Suppressor macrophage (primary cell): ENCODE data around the gene THEM5.

Experiments
- DNase-seq, 4 experiments: peaks; one replicate each; pipeline ENCODE4 v3.0.0-alpha.2; 2020 to 2022

The THEM5 gene

DNA sequence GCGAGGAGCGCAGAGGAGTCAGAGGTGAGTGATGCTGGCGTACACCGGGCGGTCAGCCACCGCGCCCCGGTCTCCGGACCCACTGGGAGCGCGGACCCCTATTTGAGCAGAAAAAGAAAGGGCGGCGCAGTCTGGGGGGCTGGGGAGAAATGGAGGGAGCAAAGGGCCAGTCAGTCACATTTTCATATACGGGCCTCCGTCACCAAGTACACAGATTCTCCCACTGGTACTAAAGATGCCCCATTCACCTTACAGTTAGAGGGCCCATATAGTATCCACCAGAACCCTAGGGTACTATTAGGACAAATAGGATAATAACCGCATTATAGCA, 14.5 kb downstream of the THEM5 start:
- no peak for DNase-seq

DNA sequence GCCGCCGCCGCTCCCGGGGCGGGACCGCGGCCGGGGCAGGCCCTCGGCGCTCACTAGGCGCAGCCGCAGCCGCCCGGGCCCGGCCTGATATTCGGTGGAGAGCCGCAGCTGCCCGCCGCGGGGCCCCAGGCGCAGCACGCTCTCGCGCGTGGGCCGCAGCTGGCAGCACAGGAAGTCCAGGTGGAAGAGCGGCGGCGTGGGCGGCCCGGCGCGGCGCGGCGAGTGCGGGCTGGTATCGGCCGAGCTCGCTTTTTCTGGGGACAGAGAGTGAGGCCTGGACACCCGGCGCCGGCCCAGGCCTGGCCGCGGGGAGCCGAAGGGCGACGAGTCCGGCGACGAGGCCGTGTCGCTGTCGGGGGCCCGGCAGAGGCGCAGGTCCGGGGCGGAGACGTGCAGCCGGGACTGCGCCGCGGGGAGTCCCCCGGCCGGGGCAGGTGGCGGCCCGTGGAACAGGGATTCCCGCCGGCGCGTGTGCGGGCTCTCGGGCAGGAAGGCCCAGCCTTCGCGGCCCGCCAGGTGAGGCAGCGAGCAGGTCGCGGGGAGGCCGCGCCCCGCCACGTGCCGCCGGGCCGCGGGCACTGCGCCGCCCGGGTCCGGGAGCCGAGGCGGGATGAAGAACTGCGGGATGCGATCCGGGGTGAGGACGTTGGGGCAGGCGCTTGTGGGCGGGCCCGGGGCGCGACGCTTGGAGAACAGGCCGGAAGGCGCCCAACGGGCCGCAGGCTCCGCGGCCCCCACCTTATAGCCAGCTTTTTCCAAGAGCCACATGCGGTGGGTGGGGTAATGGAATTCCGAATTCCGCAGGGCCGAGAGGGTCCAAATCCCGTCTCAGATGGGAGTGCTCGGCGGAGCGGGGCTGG, 15.1 kb downstream of the THEM5 start:
- DNase-seq, result peak; percentile 24 to 72 (median 51)

- DNase-seq, result no peak
These were observed 15.7 kb downstream of the THEM5 start for GRCh38 chr1:151837884-151838221.

GRCh38 chr1:151837197-151837596, 16.3 kb downstream of the THEM5 start:
- no peak for DNase-seq

- DNase-seq, result no peak
These were observed 17.9 kb downstream of the THEM5 start for GRCh38 chr1:151835596-151835995.

DNA sequence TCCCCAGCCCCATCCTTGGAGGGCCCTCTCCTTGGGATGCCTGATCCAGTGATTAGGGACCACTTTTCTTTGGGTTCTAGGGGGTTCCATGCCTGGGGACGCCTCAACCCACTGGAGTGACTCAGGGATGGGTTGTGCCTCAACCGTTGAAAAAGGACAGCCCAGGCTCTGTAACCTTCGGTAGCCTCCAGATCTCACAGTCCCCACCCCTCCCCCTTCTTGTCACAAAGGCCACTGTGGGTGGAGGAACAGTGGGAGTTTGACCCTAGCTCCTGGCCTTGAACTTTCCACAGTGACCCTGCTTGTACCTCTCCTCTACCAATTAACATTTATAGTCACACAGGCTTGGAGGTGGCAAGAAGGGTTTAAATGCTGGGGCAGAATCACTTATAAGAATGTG, 19.3 kb downstream of the THEM5 start:
- DNase-seq, result peak; percentile 30 to 62 (median 58)

DNA sequence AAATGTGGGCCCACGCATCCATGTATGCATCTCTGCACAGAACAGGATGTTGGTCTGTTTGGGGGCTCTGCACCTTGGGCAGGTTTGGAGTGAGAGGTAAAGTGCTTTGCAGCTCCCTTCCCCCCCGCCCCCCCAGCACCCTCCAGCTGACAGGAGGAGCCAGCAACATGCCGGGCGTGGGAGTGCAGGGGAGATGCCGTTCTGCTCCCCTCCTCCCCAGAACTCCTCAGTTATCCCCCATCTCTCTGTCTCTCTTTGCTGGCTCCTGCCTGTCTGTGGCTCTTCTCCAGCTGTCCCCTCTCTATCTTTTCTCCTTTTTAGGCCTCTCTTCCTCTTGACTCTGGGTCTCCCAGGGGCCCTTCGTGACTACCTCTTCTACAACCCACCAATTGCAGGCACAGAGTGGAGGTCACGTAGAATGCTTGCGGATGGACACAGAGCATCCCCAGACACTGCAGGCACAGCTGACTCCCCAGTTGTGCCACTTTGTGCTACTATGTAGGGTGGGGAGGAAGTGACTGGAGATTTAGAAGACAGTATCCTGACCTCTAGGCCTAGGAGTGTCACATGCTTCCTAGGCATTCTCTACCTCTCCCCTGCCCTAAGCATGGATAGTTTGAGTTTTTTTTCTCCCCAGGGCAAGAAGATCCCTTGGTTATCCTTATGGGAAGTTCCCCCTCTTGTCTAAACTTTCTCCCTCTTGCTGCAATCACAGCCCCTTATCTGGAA, 20.2 kb downstream of the THEM5 start:
- DNase-seq, result peak in 3 of 4 experiments; percentile 38 to 53 (median 48)

- no peak for DNase-seq
These were observed 21.1 kb downstream of the THEM5 start for GRCh38 chr1:151832318-151832980.

- DNase-seq, result no peak
These were observed 21.9 kb downstream of the THEM5 start, which contains the start of gene RORC for GRCh38 chr1:151831605-151832004. Gene RORC, minus strand, starts transcription at chr1:151831802. Its CDS starts 38 bp downstream, at chr1:151831764.

DNA sequence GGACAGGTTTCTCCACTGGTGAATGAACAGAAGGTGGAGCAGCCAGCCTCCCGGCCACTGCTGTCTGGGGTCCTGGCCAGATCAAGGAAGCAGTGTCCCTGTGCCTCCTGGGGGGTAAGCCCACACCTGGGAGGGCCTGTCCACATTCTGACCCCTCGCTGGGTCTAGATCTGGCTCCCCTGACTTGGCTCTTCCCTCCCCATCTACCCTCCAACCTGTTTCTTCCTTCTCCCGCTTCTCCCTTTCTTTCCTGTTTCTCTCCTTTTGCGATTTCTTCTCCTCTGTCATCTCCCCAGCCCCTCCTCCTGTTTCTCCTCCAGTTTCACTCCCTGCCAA, 22.3 kb downstream of the THEM5 start:
- DNase-seq, result no peak

- DNase-seq, result no peak
These were observed 23.5 kb downstream of the THEM5 start for GRCh38 chr1:151830055-151830454.

GRCh38 chr1:151829352-151830046, 24.0 kb downstream of the THEM5 start:
- DNase-seq, result no peak

- peak; percentile 28 to 72 (median 64) for DNase-seq
These were observed 24.6 kb downstream of the THEM5 start for GRCh38 chr1:151828921-151829320.

DNA sequence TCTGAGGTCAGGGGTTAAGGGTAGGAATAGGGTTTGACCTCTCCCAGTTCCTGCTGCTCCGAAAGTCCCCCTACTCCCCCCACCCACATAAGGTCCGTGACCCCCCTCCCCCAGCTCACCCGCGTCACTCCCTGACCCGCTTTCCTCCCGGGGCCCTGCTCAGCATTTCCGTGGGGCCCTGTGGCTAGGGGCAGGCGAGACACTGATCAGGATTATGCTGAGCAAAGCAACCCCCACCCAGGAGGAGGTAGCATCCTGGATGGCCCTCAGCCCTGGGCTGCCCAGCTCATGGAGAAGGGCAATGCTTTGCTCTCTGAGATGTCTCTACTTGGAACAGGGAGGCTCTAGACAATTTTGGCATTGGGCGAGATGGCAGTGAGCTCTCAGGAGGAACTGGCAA, 25.7 kb downstream of the THEM5 start:
- DNase-seq, result no peak

DNA sequence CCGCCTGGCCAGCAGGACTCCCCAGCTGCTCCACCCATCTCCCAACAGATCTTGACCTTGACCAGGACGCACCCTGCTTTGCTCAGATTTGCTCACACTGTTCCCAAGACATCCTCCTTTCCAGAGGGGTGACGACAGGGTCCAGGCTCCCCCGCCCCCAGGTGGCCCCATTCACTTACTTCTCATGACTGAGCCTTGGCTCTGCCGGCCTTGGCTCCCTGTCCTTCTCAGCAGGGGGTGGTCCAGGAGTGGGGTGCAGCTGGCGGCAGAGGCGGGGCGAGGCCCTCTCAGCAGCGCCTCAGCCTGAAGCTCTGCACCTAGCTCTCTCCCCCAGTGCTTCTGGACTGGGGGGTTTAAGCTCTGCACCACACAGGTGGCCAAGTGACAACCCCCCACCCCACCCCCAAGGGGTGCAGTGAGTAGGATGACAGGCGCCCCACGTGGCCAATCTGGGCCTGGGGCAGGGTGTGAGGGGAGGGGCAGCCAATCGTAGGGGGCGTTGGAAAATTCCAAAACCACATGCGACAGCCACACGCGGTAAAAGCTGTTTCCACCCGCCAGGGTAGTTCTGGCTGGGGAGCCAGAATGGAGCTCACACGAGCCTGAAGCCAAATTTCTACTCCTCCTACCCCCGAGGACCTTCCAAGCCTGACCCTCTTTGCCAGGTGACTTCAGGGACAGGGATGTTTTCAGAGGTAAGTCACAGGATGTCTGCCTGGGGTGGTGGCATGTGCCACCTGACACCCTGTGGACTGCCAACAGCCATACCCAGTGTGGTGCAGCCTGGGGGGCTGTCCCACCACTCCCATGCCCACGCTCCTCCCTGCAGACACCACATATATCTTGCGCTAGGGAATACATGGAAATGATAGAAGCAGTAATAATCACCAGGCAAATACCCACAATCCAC, 27.5 kb downstream of the THEM5 start:
- DNase-seq, result no peak

DNA sequence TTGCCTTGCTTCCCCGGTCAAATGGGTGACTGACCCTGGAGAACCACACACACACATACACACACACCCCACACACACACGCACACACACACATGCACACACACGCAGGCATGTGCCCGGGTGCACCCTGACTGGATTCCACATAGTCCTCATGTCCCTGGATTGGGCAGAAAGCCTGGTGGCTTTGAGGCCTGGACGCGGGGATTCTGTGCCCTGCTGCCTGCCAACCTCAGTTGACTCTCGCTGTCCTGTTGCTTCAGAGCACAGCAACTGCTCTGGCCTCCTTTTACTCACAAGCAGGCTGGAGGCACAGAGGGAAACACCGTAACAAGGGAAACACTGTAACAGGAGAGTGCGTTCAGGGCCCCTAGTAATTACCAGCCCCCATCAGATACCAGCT, 28.3 kb downstream of the THEM5 start:
- no peak for DNase-seq

GRCh38 chr1:151823175-151823574, 30.3 kb downstream of the THEM5 start:
- DNase-seq, result no peak

- peak; percentile 38 to 68 (median 64) for DNase-seq
These were observed 31.1 kb downstream of the THEM5 start for GRCh38 chr1:151822404-151822803.

DNA sequence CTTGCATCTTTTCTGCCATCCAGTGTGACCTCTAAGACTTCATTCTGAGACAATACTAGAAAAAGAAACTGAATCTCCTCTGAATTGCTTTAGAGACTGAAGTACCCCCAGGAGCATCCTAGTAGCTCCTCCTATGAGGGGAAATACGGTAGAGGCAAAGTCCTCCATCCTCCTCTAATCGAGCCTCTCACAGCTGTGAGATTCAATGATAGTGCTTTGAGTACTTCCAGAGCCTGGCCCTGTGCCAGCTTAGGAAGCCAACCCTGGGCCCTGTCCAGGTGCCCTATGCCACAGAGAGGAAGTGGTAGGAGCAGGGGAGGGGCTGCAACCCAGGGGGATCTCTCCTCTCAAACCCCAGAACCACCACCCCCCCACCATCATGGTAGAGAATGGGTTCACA, 32.6 kb downstream of the THEM5 start:
- DNase-seq, result no peak

DNA sequence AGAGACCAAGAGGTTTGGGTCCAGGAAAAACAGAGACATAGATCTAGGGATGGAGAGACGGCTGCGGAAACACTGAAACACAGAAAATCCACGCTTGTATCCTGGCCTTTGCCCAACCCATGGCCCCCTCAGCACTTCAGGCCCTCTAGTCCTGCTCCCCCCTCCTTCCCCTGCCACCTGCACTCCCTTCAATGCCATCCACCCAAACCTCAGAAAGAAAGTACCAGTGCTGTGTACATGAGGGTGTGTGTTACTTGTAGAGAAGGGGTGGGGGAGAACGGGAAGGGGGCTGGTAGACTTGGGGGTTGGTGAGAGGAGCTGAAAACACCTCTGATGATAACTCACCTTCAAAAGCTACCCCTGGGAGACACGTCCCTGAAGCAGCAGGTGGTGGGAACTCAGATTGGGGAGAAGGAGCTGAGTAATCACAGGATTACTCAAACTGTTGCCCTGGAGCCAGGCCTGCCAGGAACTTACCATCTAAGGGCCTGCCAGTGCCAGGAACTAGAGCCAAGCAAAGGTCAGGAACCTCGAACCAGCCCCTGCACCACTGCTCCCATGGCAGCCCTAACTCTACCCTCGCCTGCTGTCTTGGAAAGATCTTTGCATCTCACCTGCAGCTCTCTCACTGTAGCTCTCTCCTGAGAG, 33.4 kb downstream of the THEM5 start:
- DNase-seq, result peak in 1 of 4 experiments; percentile 29

DNA sequence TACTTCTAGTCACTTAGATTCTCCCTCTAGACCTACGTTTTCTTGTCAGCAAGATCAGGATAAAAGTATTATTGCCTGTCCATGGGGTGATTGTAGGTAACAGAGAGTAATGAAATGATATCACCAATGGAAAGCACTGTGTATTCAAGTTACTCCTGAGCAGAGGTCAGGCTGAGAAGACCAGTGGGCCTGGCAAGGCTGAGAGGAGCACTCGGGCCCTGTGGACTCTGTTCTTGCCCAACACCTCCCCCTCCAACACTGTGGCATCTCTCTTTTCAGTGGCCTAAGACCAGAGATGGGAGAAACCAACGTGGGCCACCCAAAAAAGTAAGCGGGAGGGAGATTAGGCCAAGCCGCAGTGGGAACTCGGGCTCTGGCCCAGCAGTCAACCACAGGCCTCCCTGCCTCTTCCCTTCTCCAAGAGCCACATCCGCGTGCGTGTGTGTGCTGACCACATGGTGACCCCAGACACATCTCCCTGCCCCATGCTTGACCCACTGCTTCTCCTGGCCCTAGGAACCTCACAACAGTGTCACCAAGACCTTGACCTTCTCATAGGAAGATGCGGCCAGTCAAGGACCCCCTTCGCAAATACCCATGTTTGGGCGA, 34.2 kb downstream of the THEM5 start:
- DNase-seq, result no peak
